ENCODE data around the gene CHIA.
"Not testable (repeated sequence)": the region's sequence is repeated elsewhere in the genome, so short reads cannot be mapped to it uniquely, and the experiment has no call there.

The CHIA gene

GRCh38 chr1:111358964-111359363 lies 68.3 kb downstream of the CHIA start:
- Histone ChIP-seq H3K27ac (no peak overlapping the region), H2AFZ (no peak overlapping the region), H3K4me2 (ENCODE audit: low read length) (no peak overlapping the region), H3K36me3 (ENCODE audit: control insufficient read depth, insufficient read depth, low read length) (no peaks in the 10 kb centered on the region), H3K9ac (no peak overlapping the region), H3K27me3 (ENCODE audit: control insufficient read depth, insufficient read depth, low read length) (no peaks in the 10 kb centered on the region), H3K9me3 (ENCODE audit: control insufficient read depth, low read length) (no peaks in the 10 kb centered on the region), H3K79me2 (no peaks in the 10 kb centered on the region), H3K4me1 (no peaks in the 10 kb centered on the region), H3K4me3 (ENCODE audit: low read depth, low read length) (no peak overlapping the region)
- no peak for TF ChIP-seq CTCF (IDR thresholded peaks at IDR 0.05)

- Histone ChIP-seq H2AFZ (no peak overlapping the region), H3K36me3 (ENCODE audit: control insufficient read depth, insufficient read depth, low read length) (no peaks in the 10 kb centered on the region), H3K4me3 (ENCODE audit: low read depth, low read length) (no peak overlapping the region), H3K4me1 (no peaks in the 10 kb centered on the region), H3K9ac (no peak overlapping the region), H3K4me2 (ENCODE audit: low read length) (no peak overlapping the region), H3K79me2 (no peaks in the 10 kb centered on the region), H3K27me3 (ENCODE audit: control insufficient read depth, insufficient read depth, low read length) (no peaks in the 10 kb centered on the region), H3K9me3 (ENCODE audit: control insufficient read depth, low read length) (no peaks in the 10 kb centered on the region), H3K27ac (no peak overlapping the region)
- no peak for TF ChIP-seq CTCF (IDR thresholded peaks at IDR 0.05)
Observed at GRCh38 chr1:111359376-111359775, 68.7 kb downstream of the CHIA start.

GRCh38 chr1:111360257-111360656 lies 69.6 kb downstream of the CHIA start:
- not testable (repeated sequence) for H3K9ac ChIP-seq; H3K27me3 ChIP-seq (ENCODE audit: control insufficient read depth, insufficient read depth, low read length); H3K27ac ChIP-seq; H2AFZ ChIP-seq; H3K79me2 ChIP-seq; H3K4me2 ChIP-seq (ENCODE audit: low read length); H3K4me1 ChIP-seq; H3K36me3 ChIP-seq (ENCODE audit: control insufficient read depth, insufficient read depth, low read length); H3K4me3 ChIP-seq (ENCODE audit: low read depth, low read length); H3K9me3 ChIP-seq (ENCODE audit: control insufficient read depth, low read length)

GRCh38 chr1:111361761-111362160 lies 71.1 kb downstream of the CHIA start:
- TF ChIP-seq CTCF (IDR thresholded peaks at IDR 0.05): no peak
- Histone ChIP-seq H3K9ac (no peak overlapping the region), H3K36me3 (ENCODE audit: control insufficient read depth, insufficient read depth, low read length) (no peaks in the 10 kb centered on the region), H3K4me3 (ENCODE audit: low read depth, low read length) (no peak overlapping the region), H3K79me2 (no peaks in the 10 kb centered on the region), H3K4me1 (no peaks in the 10 kb centered on the region), H3K9me3 (ENCODE audit: control insufficient read depth, low read length) (no peaks in the 10 kb centered on the region), H3K27me3 (ENCODE audit: control insufficient read depth, insufficient read depth, low read length) (no peaks in the 10 kb centered on the region), H3K27ac (no peak overlapping the region), H2AFZ (no peak overlapping the region), H3K4me2 (ENCODE audit: low read length) (no peak overlapping the region)

- Histone ChIP-seq H3K79me2 (no peaks in the 10 kb centered on the region), H3K4me3 (ENCODE audit: low read depth, low read length) (no peak overlapping the region), H3K9me3 (ENCODE audit: control insufficient read depth, low read length) (no peaks in the 10 kb centered on the region), H3K9ac (no peak overlapping the region), H3K4me1 (no peaks in the 10 kb centered on the region), H3K4me2 (ENCODE audit: low read length) (no peak overlapping the region), H3K27me3 (ENCODE audit: control insufficient read depth, insufficient read depth, low read length) (no peaks in the 10 kb centered on the region), H3K36me3 (ENCODE audit: control insufficient read depth, insufficient read depth, low read length) (no peaks in the 10 kb centered on the region), H2AFZ (no peak overlapping the region), H3K27ac (no peak overlapping the region)
- no peak for TF ChIP-seq CTCF (IDR thresholded peaks at IDR 0.05)
Observed at GRCh38 chr1:111364690-111365089, 74.0 kb downstream of the CHIA start.

Measured in parathyroid adenoma (tissue), 2 donors.